SK-N-SH (cell line): ENCODE data around the gene ZMYM2. TPM values are rescaled to one million over a fixed set of nuclear protein-coding genes. Genes with fewer than 3 reads are reported as not detected.

Experiments
- CTCF ChIA-PET: fragments of 300-600, 350-600 bp; formaldehyde crosslinking; extraction: SDS; loops from one replicate; lab custom pipeline; 2021; lab: Yijun Ruan, JAX
- POLR2A ChIA-PET: fragments of 350-600 bp; sonication (Branson Sonifier 250); formaldehyde crosslinking; extraction: SDS; loops from one replicate; lab custom pipeline; 2020; ENCODE audit warnings: antibody characterized with exemption, inconsistent platforms; lab: Yijun Ruan, JAX
- DNase-seq: peaks from one replicate; pipeline ENCODE4 v3.0.0; 2012
- H2AFZ ChIP-seq: fragments of 200-600 bp; sonication (generic); 2 replicates; pipeline ENCODE4 v1.8.1; 2016; ENCODE audit warnings: antibody characterized with exemption, mild to moderate bottlenecking, low read depth
- H3F3A ChIP-seq: fragments of 200-600 bp; sonication (generic); replicated peaks from 2 replicates; pipeline ENCODE3; 2016; ENCODE audit warnings: antibody characterized with exemption, mild to moderate bottlenecking; ENCODE audit not compliant: insufficient read depth
- H3K27ac ChIP-seq, 2 experiments: fragments of 200-500 bp in 1 of 2; fragments of 200-600 bp in 1 of 2; sonication (Bioruptor generic) in 1 of 2; sonication (generic), shearing (Covaris generic) in 1 of 2; 2 replicates each; pipeline versions ENCODE4 v1.5.1 to v1.6.1; 2014 to 2016; ENCODE audit warnings: low read depth in 2 of 2, inconsistent platforms in 1 of 2, low read length in 1 of 2, mild to moderate bottlenecking in 1 of 2, mixed read lengths in 1 of 2
- H3K27me3 ChIP-seq: fragments of 200-600 bp; sonication (generic), shearing (Covaris generic); 2 replicates; pipeline ENCODE4 v1.6.1; 2016; ENCODE audit warnings: mixed run types; ENCODE audit not compliant: insufficient read depth
- H3K36me3 ChIP-seq, 2 experiments: fragments of 200-500 bp in 1 of 2; fragments of 200-600 bp in 1 of 2; sonication (Bioruptor generic) in 1 of 2; sonication (generic) in 1 of 2; replicated peaks in 1 of 2; 2 replicates each; pipeline versions ENCODE3 to v1.5.1; 2014 to 2016; ENCODE audit warnings: low read length in 1 of 2, mild to moderate bottlenecking in 1 of 2; ENCODE audit not compliant: insufficient read depth in 2 of 2, control insufficient read depth in 1 of 2
- H3K4me1 ChIP-seq, 2 experiments: fragments of 200-500 bp in 1 of 2; fragments of 200-600 bp in 1 of 2; sonication (Bioruptor generic) in 1 of 2; sonication (generic), shearing (Covaris generic) in 1 of 2; 2 replicates each; pipeline versions ENCODE4 v1.5.1 to v1.6.1; 2014 to 2016; ENCODE audit warnings: low read depth in 1 of 2, low read length in 1 of 2, mixed run types in 1 of 2; ENCODE audit not compliant: insufficient read depth in 2 of 2, control insufficient read depth in 1 of 2
- H3K4me2 ChIP-seq: fragments of 200-600 bp; sonication (generic), shearing (Covaris generic); 2 replicates; pipeline ENCODE4 v1.6.1; 2017; ENCODE audit warnings: mixed run types
- H3K4me3 ChIP-seq, 2 experiments: fragments of 200-500 bp in 1 of 2; fragments of 200-600 bp in 1 of 2; sonication (Bioruptor generic) in 1 of 2; sonication (generic), shearing (Covaris generic) in 1 of 2; 2 replicates each; pipeline versions ENCODE4 v1.5.1 to v1.8.1; 2014 to 2016; ENCODE audit warnings: low read depth in 2 of 2, inconsistent platforms in 1 of 2, low read length in 1 of 2, mild to moderate bottlenecking in 1 of 2, mixed read lengths in 1 of 2, moderate library complexity in 1 of 2
- H3K79me2 ChIP-seq: fragments of 200-600 bp; sonication (generic); 2 replicates; pipeline ENCODE4 v1.8.1; 2017; ENCODE audit warnings: mild to moderate bottlenecking; ENCODE audit not compliant: insufficient read depth
- H3K9ac ChIP-seq: fragments of 200-600 bp; sonication (generic); 2 replicates; pipeline ENCODE4 v1.6.1; 2017; ENCODE audit warnings: mixed run types
- H3K9me2 ChIP-seq: fragments of 200-600 bp; sonication (generic); 2 replicates; pipeline ENCODE4 v1.6.1; 2017; ENCODE audit warnings: mixed run types
- H3K9me3 ChIP-seq: fragments of 200-600 bp; sonication (generic); 2 replicates; pipeline ENCODE4 v1.6.1; 2017; ENCODE audit warnings: mixed run types, mild to moderate bottlenecking, moderate library complexity
- H4K20me1 ChIP-seq: fragments of 200-600 bp; sonication (generic); 2 replicates; pipeline ENCODE4 v1.6.1; 2017; ENCODE audit warnings: mild to moderate bottlenecking, mixed run types; ENCODE audit not compliant: insufficient read depth
- EP300 ChIP-seq, 2 experiments: IDR thresholded peaks; 2 replicates each; pipeline versions ENCODE4 v1.4.0 to v1.6.1; 2012; ENCODE audit warnings: borderline replicate concordance in 1 of 2, low read depth in 1 of 2, low read length in 1 of 2
- FOSL2 ChIP-seq: IDR thresholded peaks from 2 replicates; pipeline ENCODE4 v1.4.0; 2012; ENCODE audit warnings: low read depth, mild to moderate bottlenecking, moderate library complexity, borderline replicate concordance
- GATA2 ChIP-seq: sonication (generic); formaldehyde crosslinking; IDR thresholded peaks from 2 replicates; pipeline ENCODE4 v1.5.0; 2020; ENCODE audit warnings: mild to moderate bottlenecking, missing genetic modification reagents
- IRF3 ChIP-seq: fragments of 150-350 bp; IDR thresholded peaks from 2 replicates; pipeline ENCODE4 v1.6.1; 2016; ENCODE audit warnings: mild to moderate bottlenecking, low read depth, low read length
- JUND ChIP-seq: IDR thresholded peaks from 2 replicates; pipeline ENCODE4 v1.4.0; 2012
- MAX ChIP-seq: IDR thresholded peaks from 2 replicates; pipeline ENCODE4 v1.4.0; 2012; ENCODE audit warnings: low read depth
- MXI1 ChIP-seq: IDR thresholded peaks from 2 replicates; pipeline ENCODE4 v1.6.1; 2012; ENCODE audit warnings: mild to moderate bottlenecking, low read depth, low read length, improper control_type of control experiment
- NFIC ChIP-seq: IDR thresholded peaks from 2 replicates; pipeline ENCODE4 v1.4.0; 2012; ENCODE audit warnings: borderline replicate concordance
- REST ChIP-seq: IDR thresholded peaks from 2 replicates; pipeline ENCODE4 v1.6.1; 2012; ENCODE audit warnings: mild to moderate bottlenecking, low read depth, low read length, moderate library complexity
- RFX5 ChIP-seq: IDR thresholded peaks from 2 replicates; pipeline ENCODE4 v1.6.1; 2012; ENCODE audit warnings: mild to moderate bottlenecking, improper control_type of control experiment, low read length
- RXRA ChIP-seq: IDR thresholded peaks from 2 replicates; pipeline ENCODE4 v1.4.0; 2012; ENCODE audit warnings: low read depth, mild to moderate bottlenecking, borderline replicate concordance
- USF1 ChIP-seq: IDR thresholded peaks from 2 replicates; pipeline ENCODE4 v1.4.0; 2012; ENCODE audit warnings: low read depth, borderline replicate concordance
- YY1 ChIP-seq: IDR thresholded peaks from 2 replicates; pipeline ENCODE4 v1.4.0; 2012; ENCODE audit warnings: low read depth, mild to moderate bottlenecking
- ZBTB33 ChIP-seq: IDR thresholded peaks from 2 replicates; pipeline ENCODE4 v1.4.0; 2012; ENCODE audit warnings: low read depth, borderline replicate concordance
- WGBS: methylation state at CpG from one replicate; pipeline ENCODE4 v1.1.6; 2017; ENCODE audit warnings: low lambda C conversion rate; 5-methylcytosine and 5-hydroxymethylcytosine counted together
- polyA plus RNA-seq, 3 experiments: library from polyadenylated mRNA; depleted of rRNA; stranded (reverse); fragments of >200 nt; gene quantifications; 2 replicates each; pipeline ENCODE4 v1.2.3, GENCODE V29; 2012

The ZMYM2 gene
- polyA plus RNA-seq, 1 of the 3 experiments (the other 2 are of a cell fraction): 11.5 TPM

GRCh38 chr13:20118268-20119140, 160.0 kb downstream of the ZMYM2 start:
- Histone ChIP-seq H3K4me1 (peaks cover 0 to 3% of the 10 kb centered on the region in 2 experiments; a peak in 1 of 4 replicates), H3K9me3 (no peaks in the 10 kb centered on the region)
- WGBS: 16% methylated on average over 42 of the region's 55 CpGs

GRCh38 chr13:20119960-20120359, 161.4 kb downstream of the ZMYM2 start:
- H3K27ac ChIP-seq: no peak overlapping the region
- DNase-seq: no peak
- ChIA-PET POLR2A (no interaction called here), CTCF (interaction anchor here (3.0 kb wide), 1 partner anchor 7 kb away, joined by 19 read pairs; no protein-coding TSS in a partner anchor)
- H3K36me3 ChIP-seq: no peaks in the 10 kb centered on the region
- peaks cover 0 to 3% of the 10 kb centered on the region in 2 experiments; a peak in 1 of 4 replicates for H3K4me1 ChIP-seq
- H3K79me2 ChIP-seq: no peaks in the 10 kb centered on the region
- 97% methylated on average over 3 of the region's 3 CpGs for WGBS
- H4K20me1 ChIP-seq: no peaks in the 10 kb centered on the region
- no peak overlapping the region for H3K9ac ChIP-seq
- H3F3A ChIP-seq: no peaks in the 10 kb centered on the region
- H3K4me2 ChIP-seq: no peak overlapping the region
- no peaks in the 10 kb centered on the region for H3K27me3 ChIP-seq
- H2AFZ ChIP-seq: no peak overlapping the region
- no peaks in the 10 kb centered on the region for H3K9me2 ChIP-seq
- no peaks in the 10 kb centered on the region for H3K9me3 ChIP-seq
- H3K4me3 ChIP-seq: no peak overlapping the region
- TF ChIP-seq RFX5 (no peak), ZBTB33 (no peak), GATA2 (CRISPR knock-in tag) (no peak), RXRA (no peak), FOSL2 (no peak), REST (no peak), MXI1 (no peak), IRF3 (no peak), YY1 (no peak)

More at GRCh38 chr13:20118268-20119140, 160.0 kb downstream of the ZMYM2 start:
- H3K79me2 ChIP-seq: no peaks in the 10 kb centered on the region
- no peak overlapping the region for H3K27ac ChIP-seq
- H4K20me1 ChIP-seq: no peaks in the 10 kb centered on the region
- H3K9ac ChIP-seq: no peak overlapping the region
- POLR2A ChIA-PET: interaction anchor here (1.0 kb wide), 1 partner anchor 12 kb away, joined by 3 read pairs; no protein-coding TSS in a partner anchor
- no peaks in the 10 kb centered on the region for H3K27me3 ChIP-seq
- H2AFZ ChIP-seq: peak overlapping the region; percentile 65; the same call in 1 of the 2 replicates
- H3F3A ChIP-seq: no peaks in the 10 kb centered on the region
- no peaks in the 10 kb centered on the region for H3K9me2 ChIP-seq
- H3K4me2 ChIP-seq: peak overlapping the region; percentile 62
- DNase-seq: peak; percentile 71
- no peak for TF ChIP-seq USF1
- TF ChIP-seq EP300 (IDR thresholded peaks at IDR 0.05; ENCODE audit: borderline replicate concordance in 1 of 2, low read depth in 1 of 2, low read length in 1 of 2): no peak
- no peak for TF ChIP-seq MAX
- no peak for TF ChIP-seq GATA2 (CRISPR knock-in tag)
- TF ChIP-seq NFIC: no peak
- no peak for TF ChIP-seq RXRA
- peak; percentile 30; the same call in 1 of the 2 replicates for TF ChIP-seq YY1
- TF ChIP-seq JUND: no peak
- peak overlapping the region; percentile 42 to 51 for H3K4me3 ChIP-seq
- CTCF ChIA-PET: interaction anchor here (0.7 to 3.0 kb wide), 7 partner anchors 9 to 31 kb away, joined by 3 to 19 read pairs (median 3); no protein-coding TSS in a partner anchor
- H3K36me3 ChIP-seq: no peaks in the 10 kb centered on the region
